IMR-90 (cell line): Measurements from ENCODE around the gene RNF182. TPM values are rescaled to one million over a fixed set of nuclear protein-coding genes. Genes with fewer than 3 reads are reported as not detected.
A peak's percentile ranks its signal among the peaks of the same experiment; 100 is the strongest.
"Not testable (repeated sequence)": the region's sequence is repeated elsewhere in the genome, so short reads cannot be mapped to it uniquely, and the experiment has no call there.

Source experiments
- ATAC-seq: fragments of 200-7000 bp; cut with Tn5 transposase; 2 replicates; pipeline ENCODE4 v1.9.1; 2020; ENCODE audit warnings: low read depth, mild to moderate bottlenecking, moderate library complexity
- BruUV-seq: library from RNA; stranded (reverse); fragments of 400-500 nt; replicated peaks from 2 replicates; lab custom pipeline; 2021; lab: Mats Ljungman, UMichigan
- CTCF ChIA-PET: fragments of 300-600 bp; formaldehyde crosslinking; extraction: SDS; loops from one replicate; lab custom pipeline; 2021; ENCODE audit warnings: antibody characterized with exemption; lab: Yijun Ruan, JAX
- POLR2A ChIA-PET: fragments of 300-600 bp; sonication (Branson Sonifier 250); formaldehyde crosslinking; loops from one replicate; lab custom pipeline; 2022; ENCODE audit warnings: antibody characterized with exemption; ENCODE audit not compliant: unreplicated experiment; lab: Charles Lee
- DNase-seq: peaks from one replicate; pipeline ENCODE4 v3.0.0; 2013
- H2AFZ ChIP-seq: replicated peaks from 2 replicates; pipeline ENCODE3; 2013; ENCODE audit warnings: low read length, mild to moderate bottlenecking; ENCODE audit not compliant: poor library complexity
- H2AK5ac ChIP-seq: 2 replicates; pipeline ENCODE4 v1.6.1; 2013; ENCODE audit warnings: low read depth, low read length, inconsistent platforms
- H2AK9ac ChIP-seq: replicated peaks from 2 replicates; pipeline ENCODE3; 2013; ENCODE audit warnings: mild to moderate bottlenecking, low read depth, low read length, moderate library complexity; ENCODE audit not compliant: poor library complexity
- H2BK120ac ChIP-seq: 2 replicates; pipeline ENCODE4 v1.6.1; 2013; ENCODE audit warnings: low read depth, low read length, inconsistent platforms
- H2BK15ac ChIP-seq: 3 replicates; pipeline ENCODE4 v1.6.1; 2013; ENCODE audit warnings: low read depth, low read length, inconsistent platforms
- H2BK20ac ChIP-seq: 2 replicates; pipeline ENCODE4 v1.6.1; 2013; ENCODE audit warnings: low read depth, mild to moderate bottlenecking, inconsistent platforms, low read length, moderate library complexity
- H2BK5ac ChIP-seq: 2 replicates; pipeline ENCODE4 v1.6.1; 2013; ENCODE audit warnings: mild to moderate bottlenecking, low read depth, low read length, inconsistent platforms; ENCODE audit not compliant: poor library complexity, severe bottlenecking
- H3K14ac ChIP-seq: replicated peaks from 2 replicates; pipeline ENCODE4 v1.6.1; 2013; ENCODE audit warnings: low read depth, low read length, inconsistent platforms
- H3K18ac ChIP-seq: 2 replicates; pipeline ENCODE4 v1.6.1; 2013; ENCODE audit warnings: low read depth, low read length, control low read depth
- H3K23ac ChIP-seq: 2 replicates; pipeline ENCODE4 v1.6.1; 2013; ENCODE audit warnings: low read depth, low read length, inconsistent platforms
- H3K27ac ChIP-seq: 2 replicates; pipeline ENCODE4 v1.5.1; 2013; ENCODE audit warnings: mild to moderate bottlenecking, control low read depth, low read length; ENCODE audit not compliant: insufficient read depth
- H3K27me3 ChIP-seq: 2 replicates; pipeline ENCODE4 v1.6.1; 2013; ENCODE audit warnings: low read length; ENCODE audit not compliant: control insufficient read depth, insufficient read depth
- H3K36me3 ChIP-seq: 2 replicates; pipeline ENCODE4 v1.6.1; 2013; ENCODE audit warnings: low read length, mixed read lengths; ENCODE audit not compliant: control insufficient read depth, insufficient read depth
- H3K4ac ChIP-seq: 2 replicates; pipeline ENCODE4 v1.6.1; 2013; ENCODE audit warnings: low read depth, low read length, inconsistent platforms
- H3K4me1 ChIP-seq: 2 replicates; pipeline ENCODE4 v1.6.1; 2013; ENCODE audit warnings: low read length, mixed read lengths; ENCODE audit not compliant: control insufficient read depth, insufficient read depth
- H3K4me2 ChIP-seq: 2 replicates; pipeline ENCODE4 v1.6.1; 2013; ENCODE audit warnings: low read depth, mild to moderate bottlenecking, control low read depth, low read length, moderate library complexity
- H3K4me3 ChIP-seq: 2 replicates; pipeline ENCODE4 v1.5.1; 2013; ENCODE audit warnings: low read depth, mild to moderate bottlenecking, control low read depth, low read length, moderate library complexity; ENCODE audit not compliant: insufficient read depth
- H3K56ac ChIP-seq: 2 replicates; pipeline ENCODE4 v1.6.1; 2013; ENCODE audit warnings: low read length, inconsistent platforms; ENCODE audit not compliant: insufficient read depth; ENCODE audit errors: extremely low read depth
- H3K79me1 ChIP-seq, 2 experiments: 2 replicates each; pipeline ENCODE4 v1.6.1; 2013; ENCODE audit warnings: low read length in 2 of 2, inconsistent platforms in 1 of 2, low read depth in 1 of 2
- H3K9ac ChIP-seq: 2 replicates; pipeline ENCODE4 v1.6.1; 2013; ENCODE audit warnings: low read depth, low read length, control low read depth
- H3K9me1 ChIP-seq: 2 replicates; pipeline ENCODE4 v1.6.1; 2013; ENCODE audit warnings: low read length, inconsistent platforms; ENCODE audit not compliant: insufficient read depth
- H3K9me3 ChIP-seq: 2 replicates; pipeline ENCODE4 v1.6.1; 2013; ENCODE audit warnings: low read length; ENCODE audit not compliant: control insufficient read depth, insufficient read depth
- H4K20me1 ChIP-seq: 2 replicates; pipeline ENCODE4 v1.6.1; 2013; ENCODE audit warnings: low read length, inconsistent platforms; ENCODE audit not compliant: insufficient read depth
- H4K5ac ChIP-seq: 2 replicates; pipeline ENCODE4 v1.6.1; 2013; ENCODE audit warnings: mild to moderate bottlenecking, low read depth, low read length, control low read depth
- H4K8ac ChIP-seq, 2 experiments: 2 replicates each; pipeline ENCODE4 v1.6.1; 2013; ENCODE audit warnings: low read depth in 2 of 2, low read length in 2 of 2, control low read depth in 1 of 2, inconsistent platforms in 1 of 2
- H4K91ac ChIP-seq: 2 replicates; pipeline ENCODE4 v1.6.1; 2013; ENCODE audit warnings: low read depth, low read length, inconsistent platforms; ENCODE audit not compliant: insufficient read depth
- MAFK ChIP-seq: IDR thresholded peaks from 2 replicates; pipeline ENCODE4 v1.6.1; 2012; ENCODE audit warnings: low read depth, low read length, improper control_type of control experiment
- POLR2A ChIP-seq: IDR thresholded peaks from 2 replicates; pipeline ENCODE4 v1.6.1; 2012; ENCODE audit warnings: mild to moderate bottlenecking, low read depth, low read length
- WGBS, 2 experiments: methylation state at CpG; one replicate each; pipeline versions ENCODE4 v1.1.5 to v1.1.7; 2013; ENCODE audit warnings: missing lambda C conversion rate in 2 of 2; ENCODE audit not compliant: insufficient read length in 1 of 2; ENCODE audit errors: extremely low coverage in 2 of 2; 5-methylcytosine and 5-hydroxymethylcytosine counted together
- dilution Hi-C: fragments of 300-500 bp; cut with HindIII; formaldehyde crosslinking; loops from one replicate; pipeline ENCODE4 v1.14.3; 2018; ENCODE audit warnings: low sequenced_read_pairs; ENCODE audit not compliant: unreplicated experiment
- in situ Hi-C: fragments of 300-500 bp; cut with MboI; formaldehyde crosslinking; loops from 3 replicates; pipeline ENCODE4 v1.14.3; 2019; ENCODE audit warnings: low sequenced_read_pairs, inconsistent platforms, mixed read lengths
- intact Hi-C: fragments of 100-400 bp; cut with micrococcal nuclease; formaldehyde crosslinking; loops from 2 replicates; pipeline ENCODE4 v1.10.0; 2022
- polyA plus RNA-seq, 3 experiments: library from polyadenylated mRNA; depleted of rRNA; stranded (reverse); fragments of >200 nt; gene quantifications; 2 replicates each; pipeline ENCODE4 v1.2.3, GENCODE V29; 2012; ENCODE audit warnings: low replicate concordance in 1 of 3
- total RNA-seq: library from RNA; depleted of rRNA; stranded (reverse); fragments of >200 nt; gene quantifications from 2 replicates; pipeline ENCODE4 v1.2.3, GENCODE V29; 2012

Gene RNF182
- total and polyA plus RNA-seq, 2 of the 4 experiments (the other 2 are of a cell fraction) = 4.1 to 9.1 TPM

GRCh38 chr6:13935190-13935880 lies 10.6 kb downstream of the RNF182 start:
- CTCF ChIA-PET = no interaction called here
- Histone ChIP-seq H3K4me2 (no peak overlapping the region), H2BK20ac (no peak overlapping the region), H3K18ac (no peak overlapping the region), H3K4me1 (no peaks in the 10 kb centered on the region), H2AK9ac (no peak overlapping the region), H4K8ac (no peak overlapping the region), H3K56ac (no peak overlapping the region), H2BK15ac (no peak overlapping the region), H3K9me3 (no peaks in the 10 kb centered on the region), H2BK5ac (no peak overlapping the region), H3K79me1 (peaks cover 4 to 6% of the 10 kb centered on the region in 2 experiments; a peak in 3 of 4 replicates), H3K4ac (no peak overlapping the region), H3K23ac (no peak overlapping the region), H2AK5ac (no peak overlapping the region), H2BK120ac (no peak overlapping the region), H3K9ac (no peak overlapping the region), H3K14ac (no peak overlapping the region), H3K27ac (no peak overlapping the region), H4K91ac (no peak overlapping the region), H3K27me3 (no peaks in the 10 kb centered on the region), H3K36me3 (no peaks in the 10 kb centered on the region), H2AFZ (no peak overlapping the region), H4K5ac (no peak overlapping the region), H3K9me1 (no peaks in the 10 kb centered on the region), H4K20me1 (no peaks in the 10 kb centered on the region), H3K4me3 (no peak overlapping the region)
- dilution Hi-C loops = no loop called here
- ATAC-seq (no peak), DNase-seq (no peak)
- in situ Hi-C loops = no loop called here
- WGBS, 2 experiments = no CpG with 5 or more reads among the region's 3 CpGs
- POLR2A ChIA-PET = no interaction called here
- intact Hi-C loops = no loop called here
- no TSS peak for BruUV-seq
- TF ChIP-seq MAFK (peak; percentile 88), POLR2A (no peak)

GRCh38 chr6:13935881-13936261 lies 11.1 kb downstream of the RNF182 start:
- H2BK20ac ChIP-seq, H3K4ac ChIP-seq, POLR2A ChIA-PET, ATAC-seq, in situ Hi-C loops, H3K27me3 ChIP-seq, H3K4me3 ChIP-seq, H3K18ac ChIP-seq, H3K23ac ChIP-seq, CTCF ChIA-PET, H2AFZ ChIP-seq, H3K4me1 ChIP-seq, H3K27ac ChIP-seq, H2BK5ac ChIP-seq, H4K8ac ChIP-seq, DNase-seq, H3K9me1 ChIP-seq, H3K4me2 ChIP-seq, H2AK9ac ChIP-seq, H4K5ac ChIP-seq, H4K20me1 ChIP-seq, H3K79me1 ChIP-seq, intact Hi-C loops, H3K14ac ChIP-seq, H3K9me3 ChIP-seq, H4K91ac ChIP-seq, BruUV-seq, H2BK120ac ChIP-seq, H3K9ac ChIP-seq, H2AK5ac ChIP-seq, H3K56ac ChIP-seq, dilution Hi-C loops, H2BK15ac ChIP-seq, H3K36me3 ChIP-seq: not testable (repeated sequence)
- no CpG with 5 or more reads among the region's 3 CpGs for WGBS, 2 experiments
